WTC11 (cell line): ENCODE measurements around the gene EFCAB14. TPM values are rescaled to one million over a fixed set of nuclear protein-coding genes. Genes with fewer than 3 reads are reported as not detected.

Experiments used
- ATAC-seq: fragments of 200-7000 bp; cut with Tn5 transposase; 2 replicates; pipeline ENCODE4 v1.10.0; 2021; ENCODE audit warnings: mild to moderate bottlenecking, moderate library complexity
- CTCF ChIA-PET: fragments of 300-600 bp; sonication (Branson Sonifier 250); formaldehyde crosslinking; loops from one replicate; lab custom pipeline; 2021; ENCODE audit warnings: antibody characterized with exemption; lab: Charles Lee
- POLR2A ChIA-PET: fragments of 350-600 bp; sonication (Branson Sonifier 250); formaldehyde crosslinking; loops from one replicate; lab custom pipeline; 2021; ENCODE audit warnings: antibody characterized with exemption; lab: Charles Lee
- DNase-seq: peaks from one replicate; pipeline ENCODE4 v3.0.0; 2021; ENCODE audit warnings: low spot score
- H3K27ac Mint-ChIP-seq: 2 replicates; pipeline ENCODE4 v1.8.0; 2021; ENCODE audit warnings: mixed read lengths
- H3K27me3 Mint-ChIP-seq: 2 replicates; pipeline ENCODE4 v1.8.0; 2021; ENCODE audit warnings: low read depth, mild to moderate bottlenecking, moderate library complexity, mixed read lengths
- H3K36me3 Mint-ChIP-seq: 2 replicates; pipeline ENCODE4 v1.8.0; 2021; ENCODE audit warnings: mixed read lengths
- H3K4me1 Mint-ChIP-seq: 2 replicates; pipeline ENCODE4 v1.8.0; 2022; ENCODE audit warnings: mixed read lengths
- H3K4me3 Mint-ChIP-seq: 2 replicates; pipeline ENCODE4 v1.8.0; 2021; ENCODE audit warnings: mild to moderate bottlenecking, moderate library complexity, mixed read lengths
- H3K9me3 Mint-ChIP-seq: 2 replicates; pipeline ENCODE4 v1.8.0; 2021; ENCODE audit warnings: mixed read lengths
- ATF3 ChIP-seq: sonication (generic); formaldehyde crosslinking; conservative IDR thresholded peaks from 2 replicates; pipeline ENCODE4 v1.8.1; 2022; ENCODE audit warnings: mild to moderate bottlenecking, missing genetic modification reagents
- CBFB ChIP-seq: sonication (generic); formaldehyde crosslinking; IDR thresholded peaks from 2 replicates; pipeline ENCODE4 v1.8.1; 2022; ENCODE audit warnings: mild to moderate bottlenecking, low read depth, missing genetic modification reagents
- E2F5 ChIP-seq: sonication (generic); formaldehyde crosslinking; IDR thresholded peaks from 2 replicates; pipeline ENCODE4 v1.8.1; 2022; ENCODE audit warnings: mild to moderate bottlenecking, moderate library complexity, missing genetic modification reagents
- EMX1 ChIP-seq: fragments of 250-450 bp; sonication (Bioruptor Pico); IDR thresholded peaks from 2 replicates; pipeline ENCODE4 v1.8.0; 2021; ENCODE audit warnings: mild to moderate bottlenecking
- ERG ChIP-seq: fragments of 250-450 bp; sonication (Bioruptor Pico); IDR thresholded peaks from 2 replicates; pipeline ENCODE4 v1.8.0; 2021; ENCODE audit warnings: mild to moderate bottlenecking
- FOXK1 ChIP-seq: sonication (generic); formaldehyde crosslinking; IDR thresholded peaks from 2 replicates; pipeline ENCODE4 v1.8.0; 2022; ENCODE audit warnings: mild to moderate bottlenecking, moderate library complexity, missing genetic modification reagents
- GABPB1 ChIP-seq: sonication (generic); formaldehyde crosslinking; IDR thresholded peaks from 2 replicates; pipeline ENCODE4 v1.8.1; 2023; ENCODE audit warnings: mild to moderate bottlenecking, missing genetic modification reagents
- HMGA2 ChIP-seq: fragments of 250-450 bp; sonication (Bioruptor Pico); IDR thresholded peaks from 2 replicates; pipeline ENCODE4 v1.4.0; 2021; ENCODE audit warnings: mild to moderate bottlenecking, moderate library complexity
- IRF2 ChIP-seq: sonication (generic); formaldehyde crosslinking; IDR thresholded peaks from 2 replicates; pipeline ENCODE4 v1.8.0; 2022; ENCODE audit warnings: low read depth, missing genetic modification reagents, borderline replicate concordance
- MYBL2 ChIP-seq: sonication (generic); formaldehyde crosslinking; IDR thresholded peaks from 2 replicates; pipeline ENCODE4 v1.8.1; 2023; ENCODE audit warnings: mild to moderate bottlenecking, moderate library complexity, missing genetic modification reagents
- STAT6 ChIP-seq: sonication (generic); formaldehyde crosslinking; conservative IDR thresholded peaks from 2 replicates; pipeline ENCODE4 v1.8.1; 2023; ENCODE audit warnings: mild to moderate bottlenecking, low read depth, missing genetic modification reagents, moderate library complexity
- ZNF138 ChIP-seq: sonication (generic); formaldehyde crosslinking; conservative IDR thresholded peaks from 2 replicates; pipeline ENCODE4 v1.8.1; 2022; ENCODE audit warnings: mild to moderate bottlenecking, moderate library complexity, missing genetic modification reagents
- ZNF219 ChIP-seq: sonication (generic); formaldehyde crosslinking; IDR thresholded peaks from 2 replicates; pipeline ENCODE4 v1.8.0; 2023; ENCODE audit warnings: missing genetic modification reagents, mild to moderate bottlenecking, borderline replicate concordance
- ZNF232 ChIP-seq: sonication (generic); formaldehyde crosslinking; IDR thresholded peaks from 2 replicates; pipeline ENCODE4 v1.8.0; 2022; ENCODE audit warnings: mild to moderate bottlenecking, missing genetic modification reagents
- ZNF396 ChIP-seq: fragments of 250-450 bp; sonication (Bioruptor Pico); IDR thresholded peaks from 2 replicates; pipeline ENCODE4 v1.8.0; 2021; ENCODE audit warnings: mild to moderate bottlenecking, moderate library complexity, borderline replicate concordance
- ZNF512 ChIP-seq: sonication (generic); formaldehyde crosslinking; IDR thresholded peaks from 2 replicates; pipeline ENCODE4 v1.8.1; 2022; ENCODE audit warnings: missing genetic modification reagents, borderline replicate concordance
- total RNA-seq: library from RNA; stranded (reverse); gene quantifications from 3 replicates; pipeline ENCODE4 v1.2.3, GENCODE V29; 2021
- TF ChIP-seq, protein P1 (sequence below): sonication (generic); formaldehyde crosslinking; IDR thresholded peaks from 2 replicates; pipeline ENCODE4 v1.8.1; 2023; ENCODE audit warnings: mild to moderate bottlenecking, moderate library complexity, missing genetic modification reagents

EFCAB14 gene
- total RNA-seq, 1 experiment from 2014 or later, result 46.2 TPM

GRCh38 chr1:46676531-46676930 lies 42.4 kb downstream of the EFCAB14 start:
- H3K9me3 Mint-ChIP-seq, result no peaks in the 10 kb centered on the region
- ChIA-PET CTCF (interaction anchor here (1.0 to 1.6 kb wide), 4 partner anchors 9 to 230 kb away, joined by 3 to 7 read pairs (median 4); partner anchors contain the start of genes ATPAF1 and EFCAB14), POLR2A (interaction anchor here (1.0 kb wide), 1 partner anchor 8 kb away, joined by 4 read pairs; the partner anchor contains the start of gene ATPAF1)
- no peak overlapping the region for H3K4me3 Mint-ChIP-seq
- ATAC-seq (no peak), DNase-seq (no peak)
- H3K27me3 Mint-ChIP-seq, result no peaks in the 10 kb centered on the region
- H3K36me3 Mint-ChIP-seq, result peaks cover 37% of the 10 kb centered on the region
- peaks cover 20% of the 10 kb centered on the region for H3K4me1 Mint-ChIP-seq
- no peak overlapping the region for H3K27ac Mint-ChIP-seq
- no peak for TF ChIP-seq HMGA2 (CRISPR knock-in tag)
- no peak for TF ChIP-seq E2F5 (CRISPR knock-in tag)
- no peak for TF ChIP-seq FOXK1 (CRISPR knock-in tag)
- no peak for TF ChIP-seq ZNF512 (CRISPR knock-in tag)
- TF ChIP-seq ZNF396 (CRISPR knock-in tag), result no peak
- TF ChIP-seq, protein P1, sequence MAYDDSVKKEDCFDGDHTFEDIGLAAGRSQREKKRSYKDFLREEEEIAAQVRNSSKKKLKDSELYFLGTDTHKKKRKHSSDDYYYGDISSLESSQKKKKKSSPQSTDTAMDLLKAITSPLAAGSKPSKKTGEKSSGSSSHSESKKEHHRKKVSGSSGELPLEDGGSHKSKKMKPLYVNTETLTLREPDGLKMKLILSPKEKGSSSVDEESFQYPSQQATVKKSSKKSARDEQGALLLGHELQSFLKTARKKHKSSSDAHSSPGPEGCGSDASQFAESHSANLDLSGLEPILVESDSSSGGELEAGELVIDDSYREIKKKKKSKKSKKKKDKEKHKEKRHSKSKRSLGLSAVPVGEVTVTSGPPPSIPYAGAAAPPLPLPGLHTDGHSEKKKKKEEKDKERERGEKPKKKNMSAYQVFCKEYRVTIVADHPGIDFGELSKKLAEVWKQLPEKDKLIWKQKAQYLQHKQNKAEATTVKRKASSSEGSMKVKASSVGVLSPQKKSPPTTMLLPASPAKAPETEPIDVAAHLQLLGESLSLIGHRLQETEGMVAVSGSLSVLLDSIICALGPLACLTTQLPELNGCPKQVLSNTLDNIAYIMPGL (CRISPR knock-in tag), result no peak
- no peak for TF ChIP-seq ATF3 (CRISPR knock-in tag)
- no peak for TF ChIP-seq ZNF219 (CRISPR knock-in tag)
- TF ChIP-seq CBFB (CRISPR knock-in tag), result no peak
- no peak for TF ChIP-seq ZNF232 (CRISPR knock-in tag)
- no peak for TF ChIP-seq ZNF138 (CRISPR knock-in tag)
- no peak for TF ChIP-seq ERG
- no peak for TF ChIP-seq MYBL2 (CRISPR knock-in tag)
- no peak for TF ChIP-seq EMX1 (CRISPR knock-in tag)
- no peak for TF ChIP-seq IRF2 (CRISPR knock-in tag)

DNA sequence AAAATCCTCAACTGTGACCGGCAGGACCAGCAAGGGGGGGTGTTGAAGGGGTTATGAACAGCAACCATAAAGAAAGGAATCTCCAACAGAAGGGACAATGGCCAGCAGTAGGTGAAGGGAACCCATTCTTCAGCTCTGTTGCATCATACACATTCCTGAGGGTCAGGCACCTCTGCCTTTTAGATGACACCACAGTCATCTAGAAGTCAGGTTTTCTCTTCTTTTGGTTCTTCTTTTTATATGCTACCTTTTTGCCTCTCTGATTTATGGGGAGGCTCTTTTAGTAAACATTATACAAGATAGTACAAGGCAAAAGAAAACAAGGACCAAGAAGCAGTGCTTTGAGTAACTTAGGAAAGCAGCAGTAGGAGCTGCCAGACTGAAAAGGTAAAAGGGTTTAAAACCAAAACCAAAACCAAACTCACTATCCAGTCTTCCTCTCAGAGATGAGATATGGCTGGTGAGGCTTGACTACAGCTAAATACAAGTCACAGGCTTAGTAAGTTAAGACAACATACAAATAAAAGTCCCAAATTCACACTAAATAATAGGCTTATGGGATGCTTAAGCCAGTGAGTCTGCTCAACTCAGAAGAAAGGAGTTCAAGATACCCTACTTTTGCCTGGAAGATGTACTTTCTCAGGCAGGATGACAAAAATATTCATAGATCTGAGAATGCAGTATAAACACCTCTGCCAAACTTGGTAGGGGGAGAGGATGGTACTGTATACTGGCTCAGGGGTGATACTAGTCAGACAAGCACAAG lies 43.2 kb downstream of the EFCAB14 start:
- H3K9me3 Mint-ChIP-seq, result no peaks in the 10 kb centered on the region
- POLR2A ChIA-PET, result no interaction called here
- no peak for DNase-seq
- H3K27me3 Mint-ChIP-seq, result no peaks in the 10 kb centered on the region
- peaks cover 32% of the 10 kb centered on the region for H3K36me3 Mint-ChIP-seq
- H3K27ac Mint-ChIP-seq, result peak overlapping the region; percentile 79
- ATAC-seq, result peak; percentile 53
- no peak overlapping the region for H3K4me3 Mint-ChIP-seq
- peaks cover 20% of the 10 kb centered on the region for H3K4me1 Mint-ChIP-seq
- CTCF ChIA-PET, result interaction anchor here (0.9 to 1.2 kb wide), 3 partner anchors 49 to 143 kb away, joined by 3 to 4 read pairs (median 3); no protein-coding TSS in a partner anchor
- TF ChIP-seq GABPB1 (CRISPR knock-in tag) (peak; percentile 66; the same call in 1 of the 2 replicates), STAT6 (CRISPR knock-in tag) (no peak)
- TF ChIP-seq, all 79 proteins: peak for 1
